ENCODE measurements around the gene SLC35F4. TPM values are rescaled to one million over a fixed set of nuclear protein-coding genes. Genes with fewer than 3 reads are reported as not detected.

The SLC35F4 gene
- total and polyA plus RNA-seq, 2 of the 8 experiments (the other 6 are each of a cell fraction or from before 2014, with no cell fraction given): not detected

GRCh38 chr14:57560681-57561080 lies 305.2 kb downstream of the SLC35F4 start:
- no peak for DNase-seq (ENCODE audit: low read depth in 1 of 2, low spot score in 2 of 2)
- FAIRE-seq: no peak
- WGBS, 2 experiments (ENCODE audit: extremely low coverage in 1 of 2, insufficient coverage in 1 of 2, insufficient read length in 1 of 2, insufficient replicate concordance in 2 of 2, low coverage in 1 of 2, low lambda C conversion rate in 2 of 2, missing lambda C conversion rate in 1 of 2): 92% methylated on average over 3 of the region's 3 CpGs; no CpG with 5 or more reads in 1 of the 2 experiments

More at GRCh38 chr14:57560681-57561080, 305.2 kb downstream of the SLC35F4 start:
- no peak overlapping the region for H2BK20ac ChIP-seq (ENCODE audit: low read length)
- no peaks in the 10 kb centered on the region for H3K27me3 ChIP-seq (replicated peaks in 1 of 4; ENCODE audit: control insufficient read depth in 3 of 4, extremely low read depth in 1 of 4, insufficient read depth in 3 of 4, low read length in 3 of 4)
- H3K79me1 ChIP-seq (ENCODE audit: low read depth, low read length): no peaks in the 10 kb centered on the region
- no peak overlapping the region for H2BK120ac ChIP-seq (replicated peaks; ENCODE audit: low read depth, low read length)
- H3K23ac ChIP-seq (ENCODE audit: insufficient read length): no peak overlapping the region
- no peak overlapping the region for H3K27ac ChIP-seq (ENCODE audit: low read depth, low read length)
- no peak overlapping the region for H3K9ac ChIP-seq (replicated peaks in 1 of 4; ENCODE audit: extremely low read depth in 1 of 4, low read depth in 3 of 4, low read length in 3 of 4)
- no peak overlapping the region for H3K14ac ChIP-seq (ENCODE audit: insufficient read length)
- H4K91ac ChIP-seq (replicated peaks; ENCODE audit: insufficient read length, low read length): no peak overlapping the region
- no peak overlapping the region for H3K4me2 ChIP-seq (ENCODE audit: insufficient read depth in 1 of 2, low read depth in 2 of 2, low read length in 2 of 2)
- no peak overlapping the region for H3K56ac ChIP-seq (replicated peaks; ENCODE audit: insufficient read length, low read depth, low read length)
- no peak overlapping the region for H2BK15ac ChIP-seq (ENCODE audit: low read length)
- H4K20me1 ChIP-seq (replicated peaks in 1 of 2; ENCODE audit: control insufficient read depth in 1 of 2, insufficient read depth in 2 of 2, low read length in 2 of 2): no peaks in the 10 kb centered on the region
- H3K4ac ChIP-seq (replicated peaks; ENCODE audit: insufficient read length, low read depth, low read length): no peak overlapping the region
- CTCF ChIA-PET (ENCODE audit: partially characterized antibody): no interaction called here
- H2AK5ac ChIP-seq (ENCODE audit: low read depth, low read length): no peak overlapping the region
- no peak overlapping the region for H2AFZ ChIP-seq (ENCODE audit: low read length)
- no peak overlapping the region for H3K18ac ChIP-seq (ENCODE audit: extremely low read depth, low read length)
- POLR2A ChIA-PET (ENCODE audit: partially characterized antibody): no interaction called here
- H4K8ac ChIP-seq (ENCODE audit: extremely low read depth, insufficient read depth, low read length): no peak overlapping the region
- H2BK12ac ChIP-seq (ENCODE audit: low read depth, low read length): no peak overlapping the region
- no peaks in the 10 kb centered on the region for H3K9me3 ChIP-seq (ENCODE audit: insufficient read depth in 2 of 2, low read depth in 1 of 2, low read length in 1 of 2)
- TF ChIP-seq CHD2 (IDR thresholded peaks at IDR 0.05; ENCODE audit: low read length): no peak
- no peak for TF ChIP-seq GABPA (IDR thresholded peaks at IDR 0.05; ENCODE audit: borderline replicate concordance, insufficient read depth, low read length)
- no peak for TF ChIP-seq CTBP2 (IDR thresholded peaks at IDR 0.05; ENCODE audit: borderline replicate concordance, insufficient read depth, insufficient read length, low read length)
- TF ChIP-seq KDM1A (IDR thresholded peaks at IDR 0.05; ENCODE audit: borderline replicate concordance, low read length): no peak
- TF ChIP-seq PHF8 (conservative IDR thresholded peaks at IDR 0.05; ENCODE audit: low read depth, low read length): no peak
- no peak overlapping the region for H3K4me3 ChIP-seq (ENCODE audit: extremely low read depth in 1 of 4, insufficient read depth in 2 of 4, low read depth in 3 of 4, low read length in 4 of 4)
- H2BK5ac ChIP-seq (ENCODE audit: low read depth, low read length): no peak overlapping the region
- H3K79me2 ChIP-seq (ENCODE audit: control insufficient read depth in 1 of 2, insufficient read depth in 2 of 2, low read length in 2 of 2): no peaks in the 10 kb centered on the region
- no peaks in the 10 kb centered on the region for H3K23me2 ChIP-seq (ENCODE audit: low read depth, low read length)
- no peaks in the 10 kb centered on the region for H3K4me1 ChIP-seq (replicated peaks in 1 of 4; ENCODE audit: control insufficient read depth in 3 of 4, insufficient read depth in 4 of 4, low read length in 3 of 4)
- no peak overlapping the region for H4K5ac ChIP-seq (ENCODE audit: insufficient read length, low read depth, low read length)
- no peaks in the 10 kb centered on the region for H3K36me3 ChIP-seq (ENCODE audit: control insufficient read depth in 2 of 4, insufficient read depth in 4 of 4, low read length in 3 of 4)
